CD4-positive, alpha-beta T cell treated with Interleukin-6 at 100 ng/mL for 8 hours (primary cell): ENCODE measurements around the gene MZF1.
"Not testable (repeated sequence)": the region's sequence is repeated elsewhere in the genome, so short reads cannot be mapped to it uniquely, and the experiment has no call there.

Experiments used
- DNase-seq: peaks from one replicate; pipeline ENCODE4 v3.0.0-alpha.2; 2020; ENCODE audit warnings: mixed read lengths, low spot score

MZF1 gene

GRCh38 chr19:58572818-58573657 is at the start of gene MZF1:
TSS of gene MZF1 (minus strand) at chr19:58573335. CDS start at chr19:58571389, 1,946 bp downstream.
- peak; percentile 100 for DNase-seq

GRCh38 chr19:58607213-58607612 is 34.1 kb upstream of the MZF1 start:
- DNase-seq = not testable (repeated sequence)

GRCh38 chr19:58606251-58606896 is 33.2 kb upstream of the MZF1 start:
- DNase-seq = not testable (repeated sequence)

DNA sequence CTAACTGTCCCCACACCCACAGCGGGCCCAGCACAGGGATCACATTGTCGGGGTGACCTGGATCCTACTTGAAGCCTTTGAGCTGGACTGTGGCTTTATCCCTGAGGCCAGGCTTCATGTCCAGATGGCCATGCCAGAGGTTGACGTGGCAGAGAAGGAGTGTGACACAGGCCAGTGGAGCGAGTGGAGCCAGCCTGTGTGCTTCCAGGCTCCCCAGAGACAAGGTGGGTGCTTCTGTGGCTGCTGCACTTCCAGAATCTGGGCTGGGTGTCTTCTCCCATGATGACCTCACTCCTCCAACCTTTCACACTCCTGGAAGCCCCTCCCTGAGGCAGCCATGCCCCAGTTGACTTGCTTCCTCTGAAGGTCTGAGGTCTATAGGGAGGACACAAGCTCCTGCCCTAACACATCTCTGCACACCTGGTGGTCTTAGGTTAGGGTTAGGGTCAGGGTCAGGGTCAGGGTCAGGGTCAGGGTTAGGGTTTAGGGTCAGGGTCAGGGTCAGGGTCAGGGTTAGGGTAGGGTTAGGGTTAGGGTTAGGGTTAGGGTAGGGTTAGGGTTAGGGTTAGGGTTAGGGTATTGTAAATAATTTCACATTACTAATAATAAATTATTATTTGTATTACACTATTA is 13.1 kb upstream of the MZF1 start:
- no peak for DNase-seq

DNA sequence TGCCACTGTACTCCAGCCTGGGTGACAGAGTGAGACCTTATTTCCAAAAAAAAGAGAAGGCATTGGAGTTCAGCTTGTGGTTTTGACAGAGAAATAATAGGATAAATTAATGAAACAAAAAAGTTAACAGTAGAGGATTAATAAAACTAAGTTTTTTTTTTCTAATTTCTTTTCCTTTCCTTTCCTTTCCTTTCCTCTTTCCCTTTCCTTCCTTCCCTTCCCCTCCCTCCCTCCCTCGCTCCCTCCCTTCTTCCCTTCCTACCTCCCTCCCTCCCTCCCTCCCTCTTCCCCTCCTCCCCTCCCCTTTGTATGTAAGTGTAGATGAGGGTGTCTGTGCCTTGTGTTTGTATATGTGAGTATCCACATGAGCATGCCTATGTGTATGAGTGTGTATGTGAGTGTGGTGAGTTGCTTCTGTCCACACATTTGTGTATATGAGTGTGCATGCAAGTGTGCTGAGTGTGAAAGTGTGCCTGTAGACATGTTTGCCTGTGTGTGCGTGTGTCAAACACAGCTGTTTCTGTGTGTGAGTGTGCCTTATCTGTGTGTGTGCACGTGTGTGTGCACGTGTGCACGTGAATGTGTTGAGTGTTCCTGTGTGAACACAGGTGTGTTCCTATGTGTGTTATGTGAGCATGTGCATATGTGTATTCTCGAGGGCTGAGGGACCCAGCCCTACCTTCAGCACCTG is 12.5 kb upstream of the MZF1 start:
- DNase-seq = no peak

DNA sequence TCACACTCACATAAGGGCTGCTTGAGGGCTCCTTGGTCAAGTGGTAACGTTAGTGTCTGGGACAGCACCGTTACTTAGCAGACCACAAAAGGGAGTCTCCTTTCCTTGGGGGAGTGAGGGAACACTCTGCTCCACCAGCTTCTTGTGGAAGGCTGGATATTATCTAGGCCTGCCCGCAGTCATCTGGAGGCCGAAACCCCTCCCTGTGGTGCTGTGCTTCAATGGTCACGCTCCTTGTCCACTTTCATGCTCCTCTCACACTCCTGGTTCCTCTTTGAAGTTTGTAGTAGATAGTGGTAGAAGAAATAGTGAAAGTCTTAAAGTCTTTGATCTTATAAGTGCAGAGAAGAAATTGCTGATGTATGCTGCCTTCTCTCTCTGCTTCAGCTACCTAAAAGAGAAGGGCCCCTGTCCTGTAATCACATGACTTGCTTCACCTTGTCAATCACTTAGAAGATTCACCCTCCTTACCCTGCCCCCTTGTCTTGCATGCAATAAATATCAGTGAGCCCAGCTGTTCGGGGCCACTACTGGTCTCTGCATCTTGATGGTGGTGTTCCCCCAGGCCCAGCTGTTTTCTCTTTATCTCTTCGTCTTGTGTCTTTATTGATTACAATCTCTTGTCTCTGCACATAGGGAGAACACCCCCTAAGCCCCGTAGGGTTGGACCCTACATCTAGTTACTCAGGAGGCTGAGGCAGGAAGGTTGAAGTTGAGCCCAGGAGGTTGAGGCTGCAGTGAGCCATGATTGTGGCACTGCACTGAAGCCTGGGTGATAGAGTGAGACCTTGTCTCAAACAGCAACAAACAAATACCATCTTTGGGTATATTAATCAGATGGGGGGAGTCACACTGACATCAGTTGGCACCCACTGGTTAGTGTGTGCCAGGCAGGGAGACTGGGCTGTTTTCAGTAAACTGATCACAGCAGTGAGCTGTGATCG is 11.6 kb upstream of the MZF1 start:
- no peak for DNase-seq

DNA sequence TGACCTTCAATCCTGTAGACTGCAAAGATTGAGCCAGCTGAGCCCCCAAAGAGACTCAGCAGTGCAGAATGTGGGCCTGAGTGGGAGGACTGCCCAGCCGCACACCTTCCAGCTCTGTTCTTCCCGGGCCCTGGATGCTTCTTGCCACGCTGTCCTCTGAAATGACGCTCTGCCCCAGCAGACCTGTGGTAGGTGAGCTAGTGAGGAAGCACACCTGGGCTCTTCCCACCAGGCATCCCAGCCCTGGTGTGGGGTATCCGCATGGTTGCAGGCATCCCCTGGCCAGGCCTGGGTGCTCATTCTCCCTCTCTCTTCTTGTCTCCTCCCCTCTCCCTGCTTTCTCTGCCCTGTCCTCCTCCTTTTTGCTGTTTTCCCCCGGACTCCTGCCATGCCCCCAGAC is 9.8 kb upstream of the MZF1 start:
- no peak for DNase-seq

GRCh38 chr19:58581227-58582141 is 8.3 kb upstream of the MZF1 start:
- peak; percentile 90 for DNase-seq

DNA sequence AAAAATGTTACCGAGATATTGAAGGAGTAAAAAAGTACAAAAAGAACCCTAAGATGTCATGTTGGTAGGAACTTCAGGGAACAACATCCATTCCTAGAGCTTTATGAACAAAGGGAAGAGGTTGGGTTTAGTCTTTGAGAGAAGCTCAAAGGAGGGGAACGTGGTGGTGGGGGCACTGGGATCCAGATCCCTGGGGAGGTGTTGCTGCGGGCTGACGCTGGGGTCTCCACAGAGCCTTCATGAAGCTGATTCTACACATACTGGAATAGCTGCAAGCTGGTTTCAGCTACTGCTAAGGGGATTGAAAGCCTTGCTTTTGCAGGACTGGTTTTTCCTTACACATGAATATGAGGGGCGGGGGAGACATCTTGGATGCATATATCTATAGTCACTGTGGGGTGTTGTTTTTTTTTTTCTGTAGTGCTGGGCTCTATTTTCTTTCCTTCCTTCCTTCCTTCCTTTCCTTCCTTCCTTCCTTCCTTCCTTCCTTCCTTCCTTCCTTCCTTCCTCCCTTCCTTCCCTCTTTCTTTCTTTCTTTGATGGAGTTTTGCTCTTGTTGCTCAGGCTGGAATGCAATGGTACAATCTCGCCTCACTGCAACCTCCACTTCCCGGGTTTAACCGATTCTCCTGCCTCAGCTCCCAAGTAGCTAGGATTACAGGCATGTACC is 6.5 kb upstream of the MZF1 start:
- no peak for DNase-seq

DNA sequence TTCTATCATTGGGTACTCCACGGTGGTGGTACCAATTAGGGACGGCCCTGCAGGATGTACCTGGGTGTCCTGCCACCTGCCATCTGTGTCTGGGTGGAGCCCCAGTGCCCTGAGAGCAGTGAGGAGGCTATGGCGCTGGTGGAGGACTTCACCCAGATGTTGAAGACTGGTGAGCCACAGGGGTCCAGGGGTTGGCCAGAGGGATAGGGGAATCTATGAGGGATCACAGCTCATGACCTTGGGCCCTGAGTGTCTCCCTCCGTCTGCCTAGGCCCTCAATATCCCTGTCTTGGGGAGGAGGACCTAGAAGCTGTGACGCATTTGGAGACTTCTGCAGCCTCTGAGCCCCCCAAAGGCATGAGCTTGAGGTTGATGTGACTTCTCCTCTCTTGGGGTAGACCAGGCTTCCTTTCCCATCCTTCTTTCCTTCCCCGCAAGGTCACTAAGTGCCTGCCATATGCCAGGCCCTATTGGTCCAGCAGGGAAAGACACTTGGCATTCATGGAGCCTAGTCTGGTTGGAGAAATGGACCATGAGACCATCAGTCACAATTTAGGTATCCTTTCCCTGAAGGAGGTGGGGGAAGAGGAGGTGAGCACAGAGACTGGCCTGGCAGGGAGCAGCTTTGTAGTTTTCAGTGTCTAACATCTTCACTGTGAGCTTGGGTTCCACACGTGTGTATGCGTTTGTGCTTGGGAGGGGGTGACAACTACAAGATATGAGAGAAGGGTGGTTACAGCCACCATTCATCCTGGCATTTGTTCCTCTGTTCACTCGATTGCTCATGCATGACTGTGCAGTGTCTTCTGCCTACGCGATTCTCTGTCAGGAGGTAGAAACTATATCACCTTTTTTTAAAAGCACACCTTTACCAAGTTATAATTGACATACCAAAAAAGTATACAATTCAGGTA is 5.1 kb upstream of the MZF1 start:
- no peak for DNase-seq

- DNase-seq = not testable (repeated sequence)
Observed at GRCh38 chr19:58577581-58577980, 4.4 kb upstream of the MZF1 start.

DNA sequence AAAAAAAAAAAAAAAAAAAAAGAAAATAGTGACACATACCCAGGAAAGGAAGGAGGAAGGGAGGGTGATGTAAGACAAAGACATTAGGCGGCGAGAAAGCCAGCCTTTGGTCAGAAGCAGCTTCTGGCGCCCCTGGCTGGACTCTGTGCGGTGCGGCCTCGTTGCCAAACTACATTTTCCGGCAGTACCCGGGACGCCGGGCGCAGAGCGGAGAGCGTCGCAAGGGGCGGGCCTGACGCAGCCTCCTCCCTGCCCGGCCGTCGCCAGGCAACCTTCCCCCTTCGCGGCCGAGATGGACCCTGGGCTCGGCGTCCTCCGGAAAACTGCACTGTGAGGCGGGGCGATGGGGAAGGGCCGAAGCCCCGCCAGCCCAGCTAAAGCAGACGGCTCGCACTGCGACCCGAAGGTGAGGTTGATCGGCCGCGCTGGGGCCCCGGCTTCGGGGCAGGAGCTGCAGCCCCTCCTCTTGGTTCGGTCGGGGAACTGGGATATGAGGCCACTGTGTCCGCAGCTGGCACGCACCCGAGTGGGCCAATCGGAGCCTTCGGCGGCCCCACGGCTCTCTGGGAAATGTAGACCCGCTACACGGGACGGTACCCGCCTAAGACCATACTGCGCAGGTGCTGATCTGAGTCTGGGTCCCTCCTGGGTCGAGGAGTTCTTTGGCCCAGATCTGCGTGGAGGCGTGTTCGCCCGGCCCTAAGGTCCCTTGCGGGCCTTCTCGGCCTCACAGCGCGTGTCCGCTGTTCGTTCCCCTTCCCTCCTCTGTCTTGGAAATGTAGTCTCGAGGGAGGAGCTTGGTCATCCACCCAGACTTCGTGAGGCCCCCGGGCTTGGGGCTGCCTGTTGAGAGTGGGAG is 2.3 kb upstream of the MZF1 start:
- DNase-seq = peak; percentile 65

DNA sequence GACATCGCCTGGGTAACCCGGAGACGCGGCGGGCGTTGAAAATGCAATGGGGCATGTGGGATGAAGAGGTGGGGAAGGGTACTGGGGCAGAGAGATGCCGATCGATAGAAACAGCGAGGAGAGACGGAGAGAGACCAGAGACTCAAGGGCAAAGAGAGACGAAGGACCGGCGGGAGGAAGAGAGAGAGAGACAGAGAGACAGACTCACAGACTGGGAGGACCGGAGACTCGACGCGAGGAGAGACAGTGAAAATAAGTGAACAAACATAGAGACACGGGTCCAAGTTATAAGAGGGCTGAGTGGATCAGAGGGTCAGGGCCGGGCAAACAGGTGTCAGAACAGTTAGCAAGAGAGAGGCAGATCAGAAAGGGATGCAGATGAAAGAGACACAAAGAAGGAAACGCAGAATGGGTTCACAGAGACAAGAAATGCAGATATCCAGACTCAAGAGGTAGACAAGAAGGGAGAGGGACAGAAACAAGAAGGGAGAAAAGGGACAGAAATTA is 576 bp upstream of the MZF1 start:
- no peak for DNase-seq

DNA sequence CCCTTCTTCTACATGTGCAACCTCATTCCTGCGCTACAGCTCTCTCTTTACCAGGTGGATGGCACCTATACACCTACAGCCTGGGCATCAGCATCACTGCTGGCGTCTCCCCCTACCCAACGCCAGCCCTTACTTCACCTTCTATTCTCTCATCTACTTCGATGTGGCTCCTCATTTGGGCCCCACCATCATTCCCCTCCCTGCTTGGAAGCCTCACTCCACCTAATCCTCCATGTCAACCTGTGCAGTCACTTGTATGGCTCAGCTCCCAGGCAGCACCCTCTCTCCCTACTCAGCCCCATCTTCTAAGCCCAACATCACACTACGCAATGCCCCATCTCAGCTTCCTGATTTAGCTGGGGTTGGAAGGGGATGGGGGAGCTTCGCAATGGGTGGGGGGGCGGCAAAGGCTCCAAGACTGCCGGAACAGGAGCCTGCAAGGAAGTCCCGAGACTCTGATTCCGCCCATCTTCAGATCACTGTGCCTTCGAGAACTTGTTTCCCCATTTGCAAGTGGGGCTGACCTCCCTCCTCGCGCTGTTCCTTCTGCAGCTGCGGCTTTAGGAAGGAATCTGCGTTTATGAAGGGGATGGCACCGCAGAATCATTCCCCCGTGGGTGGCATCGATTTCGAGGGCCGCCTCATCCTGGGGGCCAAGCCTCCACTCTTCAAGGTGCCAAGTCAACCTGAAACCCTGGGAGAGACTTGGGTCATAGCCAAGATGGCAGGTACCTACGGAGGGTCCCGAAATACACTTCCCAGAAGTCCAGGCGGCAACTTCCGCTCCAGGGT is 913 bp downstream of the MZF1 start:
- DNase-seq = no peak

DNA sequence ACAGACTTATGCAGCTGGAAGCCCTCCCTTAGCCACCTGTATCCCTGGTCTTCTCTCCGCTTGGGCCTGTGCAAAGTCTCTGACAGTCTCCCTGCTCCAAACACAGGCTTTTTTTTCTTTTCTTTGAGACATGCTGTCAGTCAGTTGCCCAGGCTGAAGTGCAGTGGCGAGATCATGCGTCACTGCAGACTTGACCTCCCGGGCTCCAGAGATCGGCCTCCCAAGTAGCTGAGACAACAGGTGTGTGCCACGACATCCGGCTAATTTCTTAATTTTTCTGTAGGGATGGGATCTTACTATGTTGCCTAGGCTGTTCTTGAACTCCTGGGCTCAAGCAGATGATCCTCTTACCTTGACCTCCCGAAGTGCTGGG is 1.6 kb downstream of the MZF1 start:
- DNase-seq = no peak

DNA sequence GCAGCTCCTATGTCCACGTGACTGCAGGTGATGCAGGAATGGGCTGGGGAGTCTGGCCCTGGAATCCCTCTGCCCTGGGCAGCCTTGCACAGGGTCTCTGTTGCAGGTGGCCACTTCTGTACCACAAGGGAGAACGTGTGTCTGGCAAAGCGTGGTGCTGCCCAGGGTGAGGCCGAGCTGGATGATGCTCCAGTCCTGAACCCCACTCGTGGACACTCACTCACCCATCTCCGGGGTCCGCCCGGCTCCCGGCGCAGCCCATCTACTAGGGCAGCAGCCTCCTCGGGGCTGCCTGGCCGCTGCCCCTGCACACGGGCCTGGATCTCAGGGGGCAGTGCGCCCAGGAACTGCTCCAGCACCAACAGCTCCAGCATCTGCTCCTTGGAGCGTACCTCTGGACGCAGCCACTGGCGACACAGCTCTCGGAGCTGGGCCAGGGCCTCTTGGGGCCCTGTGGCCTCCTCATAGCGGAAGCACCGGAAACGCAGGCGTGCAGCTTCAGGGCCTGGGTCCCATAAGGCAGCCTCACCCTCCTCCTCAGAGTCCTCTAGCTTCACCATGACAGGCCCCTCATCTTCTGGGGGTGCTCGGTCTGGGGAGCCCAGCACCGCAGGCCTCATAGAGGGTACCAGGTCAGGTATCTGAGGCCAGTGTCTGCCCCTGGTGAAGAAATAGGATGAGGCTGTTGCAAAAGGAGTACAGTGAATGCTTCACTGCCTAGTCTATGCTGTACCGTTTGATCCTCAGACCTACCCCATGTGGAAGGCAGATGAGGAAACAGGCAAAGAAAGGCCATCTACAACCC is 2.2 kb downstream of the MZF1 start:
- DNase-seq = no peak
